HL-60 (cell line): ENCODE data around the gene MRPL49.

Experiments
- DNase-seq, 2 experiments: peaks; one replicate each; pipeline ENCODE4 v3.0.0-alpha.2; 2010 to 2020; ENCODE audit warnings: low read depth in 1 of 2, low spot score in 1 of 2
- H3K27ac ChIP-seq: fragments of 250-450 bp; sonication (Bioruptor Pico); replicated peaks from 2 replicates; pipeline ENCODE4 v1.5.1; 2020; ENCODE audit warnings: mild to moderate bottlenecking, moderate library complexity
- H3K27me3 ChIP-seq: fragments of 250-450 bp; sonication (Bioruptor Pico); 2 replicates; pipeline ENCODE4 v1.5.1; 2021; ENCODE audit warnings: mild to moderate bottlenecking, moderate library complexity; ENCODE audit not compliant: insufficient read depth, poor library complexity, severe bottlenecking
- H3K4me3 ChIP-seq: replicated peaks from 2 replicates; pipeline ENCODE4 v1.5.1; 2011; ENCODE audit warnings: mild to moderate bottlenecking, control low read depth, low read length; ENCODE audit not compliant: insufficient read depth
- CTCF ChIP-seq: IDR thresholded peaks from one replicate; pipeline ENCODE4 v1.5.1; 2011; ENCODE audit warnings: low read length, control low read depth, inconsistent platforms; ENCODE audit not compliant: insufficient read depth
- GABPA ChIP-seq: IDR thresholded peaks from 2 replicates; pipeline ENCODE4 v1.6.1; 2012; ENCODE audit warnings: low read depth
- POLR2AphosphoS5 ChIP-seq: IDR thresholded peaks from 2 replicates; pipeline ENCODE4 v1.6.1; 2012; ENCODE audit warnings: low read depth
- SPI1 ChIP-seq: IDR thresholded peaks from 2 replicates; pipeline ENCODE4 v1.6.1; 2012; ENCODE audit warnings: low read depth, mild to moderate bottlenecking, borderline replicate concordance
- TF ChIP-seq, protein P1 (sequence below): IDR thresholded peaks from 2 replicates; pipeline ENCODE4 v1.6.1; 2012; ENCODE audit warnings: low read depth; ENCODE audit not compliant: insufficient replicate concordance

MRPL49 gene

DNA sequence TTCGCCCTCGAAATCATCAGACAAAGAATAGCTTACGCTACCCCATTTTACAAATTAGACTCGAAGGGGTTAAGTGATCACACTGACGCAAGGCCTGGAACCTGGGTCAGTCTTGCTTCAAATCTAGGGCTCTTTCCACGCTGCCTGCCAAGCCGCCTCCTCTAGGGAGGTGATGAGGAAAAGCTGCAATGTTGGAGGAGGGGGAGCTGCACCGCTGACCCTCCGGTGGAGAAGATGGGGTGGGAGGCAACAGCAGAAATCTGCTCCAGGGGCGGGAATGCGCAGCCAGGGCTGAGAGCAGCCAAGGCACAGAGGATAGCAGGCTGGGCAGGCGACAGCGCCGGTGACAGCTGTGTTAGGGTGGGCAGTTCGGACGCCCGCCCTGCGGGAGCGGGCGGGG is 11.6 kb downstream of the MRPL49 start:
- H3K27ac ChIP-seq = peak overlapping the region; percentile 99
- peak overlapping the region; percentile 97 for H3K4me3 ChIP-seq
- H3K27me3 ChIP-seq = no peaks in the 10 kb centered on the region
- DNase-seq = no peak
- TF ChIP-seq, protein P1, sequence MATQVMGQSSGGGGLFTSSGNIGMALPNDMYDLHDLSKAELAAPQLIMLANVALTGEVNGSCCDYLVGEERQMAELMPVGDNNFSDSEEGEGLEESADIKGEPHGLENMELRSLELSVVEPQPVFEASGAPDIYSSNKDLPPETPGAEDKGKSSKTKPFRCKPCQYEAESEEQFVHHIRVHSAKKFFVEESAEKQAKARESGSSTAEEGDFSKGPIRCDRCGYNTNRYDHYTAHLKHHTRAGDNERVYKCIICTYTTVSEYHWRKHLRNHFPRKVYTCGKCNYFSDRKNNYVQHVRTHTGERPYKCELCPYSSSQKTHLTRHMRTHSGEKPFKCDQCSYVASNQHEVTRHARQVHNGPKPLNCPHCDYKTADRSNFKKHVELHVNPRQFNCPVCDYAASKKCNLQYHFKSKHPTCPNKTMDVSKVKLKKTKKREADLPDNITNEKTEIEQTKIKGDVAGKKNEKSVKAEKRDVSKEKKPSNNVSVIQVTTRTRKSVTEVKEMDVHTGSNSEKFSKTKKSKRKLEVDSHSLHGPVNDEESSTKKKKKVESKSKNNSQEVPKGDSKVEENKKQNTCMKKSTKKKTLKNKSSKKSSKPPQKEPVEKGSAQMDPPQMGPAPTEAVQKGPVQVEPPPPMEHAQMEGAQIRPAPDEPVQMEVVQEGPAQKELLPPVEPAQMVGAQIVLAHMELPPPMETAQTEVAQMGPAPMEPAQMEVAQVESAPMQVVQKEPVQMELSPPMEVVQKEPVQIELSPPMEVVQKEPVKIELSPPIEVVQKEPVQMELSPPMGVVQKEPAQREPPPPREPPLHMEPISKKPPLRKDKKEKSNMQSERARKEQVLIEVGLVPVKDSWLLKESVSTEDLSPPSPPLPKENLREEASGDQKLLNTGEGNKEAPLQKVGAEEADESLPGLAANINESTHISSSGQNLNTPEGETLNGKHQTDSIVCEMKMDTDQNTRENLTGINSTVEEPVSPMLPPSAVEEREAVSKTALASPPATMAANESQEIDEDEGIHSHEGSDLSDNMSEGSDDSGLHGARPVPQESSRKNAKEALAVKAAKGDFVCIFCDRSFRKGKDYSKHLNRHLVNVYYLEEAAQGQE = no peak
- TF ChIP-seq SPI1 (no peak), GABPA (no peak), CTCF (no peak), POLR2AphosphoS5 (no peak)

- Histone ChIP-seq H3K4me3 (peak within 1 kb of the TSS; percentile 97), H3K27me3 (no peaks in the 10 kb centered on the region), H3K27ac (peak within 1 kb of the TSS; percentile 99)
- TF ChIP-seq POLR2AphosphoS5 = peak; percentile 76; the same call in 1 of the 2 replicates
- TF ChIP-seq GABPA = peak; percentile 90
- TF ChIP-seq CTCF = no peak
- TF ChIP-seq, protein P1 = no peak
- TF ChIP-seq SPI1 = no peak
- peak; percentile 89 to 90 for DNase-seq
Observed at GRCh38 chr11:65134240-65134951, 12.3 kb downstream of the MRPL49 start, which contains the start of gene SYVN1. Gene SYVN1, minus strand, starts transcription at chr11:65134519. Its CDS starts 918 bp downstream, at chr11:65133601.

DNA sequence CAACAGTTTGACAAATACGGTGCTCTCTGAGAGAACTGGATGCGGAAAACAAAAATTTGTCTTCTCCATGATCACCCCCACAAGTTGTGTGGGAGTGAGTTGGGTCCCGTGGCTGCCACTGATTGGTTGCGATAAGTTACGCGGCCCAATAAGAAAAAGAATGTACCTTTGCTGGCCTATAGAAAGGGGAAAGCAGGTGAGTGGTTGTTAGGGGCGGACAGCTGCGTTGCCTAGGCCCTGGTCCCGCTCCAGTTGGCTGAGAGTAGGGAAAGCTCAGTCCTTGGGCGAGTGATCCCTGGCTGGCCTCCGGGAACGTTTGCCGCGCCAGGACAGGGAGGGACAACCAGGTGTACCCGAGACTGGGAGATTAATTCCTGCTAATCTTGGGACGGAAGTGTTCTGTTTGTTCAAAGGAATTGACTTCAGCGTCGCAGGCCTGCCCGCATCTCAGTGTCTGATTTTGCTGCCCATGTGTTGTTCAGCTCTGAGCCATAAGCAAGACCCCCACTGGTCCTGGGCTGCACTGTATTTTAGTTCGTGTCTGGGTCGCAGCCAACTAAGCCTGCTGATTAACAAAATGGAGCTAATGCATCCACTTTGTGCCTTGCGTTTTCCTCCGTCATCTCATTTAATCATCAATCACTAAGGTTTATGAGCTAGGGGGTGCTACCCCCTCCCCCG is 13.0 kb downstream of the MRPL49 start:
- Histone ChIP-seq H3K27ac (peak overlapping the region; percentile 99), H3K4me3 (peak overlapping the region; percentile 97), H3K27me3 (no peaks in the 10 kb centered on the region)
- TF ChIP-seq SPI1 = no peak
- peak; percentile 46; the same call in 1 of the 2 replicates for TF ChIP-seq POLR2AphosphoS5
- peak; percentile 88 to 95 for DNase-seq

GRCh38 chr11:65135633-65136145 is 13.6 kb downstream of the MRPL49 start:
- no peak for DNase-seq
- Histone ChIP-seq H3K27me3 (no peaks in the 10 kb centered on the region), H3K27ac (peak overlapping the region; percentile 99), H3K4me3 (peak overlapping the region; percentile 97)
- TF ChIP-seq, protein P1 = no peak
- TF ChIP-seq SPI1 = no peak
